Esophagus squamous epithelium (tissue), 4 donors: ENCODE data around the gene TULP4.

ENCODE experiments used
- CTCF ChIP-seq, 6 experiments: fragments of 450-650 bp in 4 of 6; fragments of 200-600 bp in 2 of 6; sonication (generic) in 2 of 6; IDR thresholded peaks; one replicate each; pipeline ENCODE4 v1.5.1; 2016 to 2019; ENCODE audit warnings: antibody characterized with exemption in 6 of 6, mild to moderate bottlenecking in 4 of 6, moderate library complexity in 4 of 6
- POLR2A ChIP-seq, 4 donors: fragments of 450-650 bp; IDR thresholded peaks; one replicate each; pipeline ENCODE4 v1.6.1; 2017; ENCODE audit warnings: antibody characterized with exemption in 4 of 4, mild to moderate bottlenecking in 4 of 4, moderate library complexity in 3 of 4

- TF ChIP-seq POLR2A (IDR thresholded peaks at IDR 0.05) (no peak), CTCF (IDR thresholded peaks at IDR 0.05) (no peak)
Measured at GRCh38 chr6:158284007-158284875, 28.0 kb upstream of the TULP4 start.
